NCI-H2196 (cell line): Measurements from ENCODE around the gene BTNL3.
"Not testable (repeated sequence)": the region's sequence is repeated elsewhere in the genome, so short reads cannot be mapped to it uniquely, and the experiment has no call there.

Experiments
- DNase-seq: peaks from one replicate; lab custom pipeline; 2025; ENCODE audit not compliant: unreplicated experiment; lab: John Stamatoyannopoulos, UW

BTNL3 gene

GRCh38 chr5:181045857-181046256, 57.2 kb downstream of the BTNL3 start:
- not testable (repeated sequence) for DNase-seq

DNA sequence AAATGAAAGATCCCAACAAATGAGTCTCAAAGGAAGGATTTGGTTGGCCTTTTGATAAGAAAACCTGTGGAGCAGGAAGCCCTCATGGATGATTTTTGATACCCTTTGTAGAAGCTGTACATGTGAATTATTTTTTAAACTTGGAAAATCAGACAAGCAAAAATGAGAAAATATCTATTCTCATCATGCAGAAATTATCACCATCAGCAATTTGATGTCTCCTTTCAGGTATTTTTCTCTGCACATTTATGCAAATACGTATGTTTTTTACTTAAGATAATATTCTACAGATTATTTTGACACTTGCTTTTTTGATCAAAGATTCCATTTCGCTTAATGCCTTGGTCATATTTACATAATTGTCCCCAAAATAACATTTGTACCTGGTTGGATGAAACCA, 58.6 kb downstream of the BTNL3 start:
- no peak for DNase-seq

- DNase-seq, result no peak
Measured at GRCh38 chr5:181047921-181048320, 59.3 kb downstream of the BTNL3 start.

DNA sequence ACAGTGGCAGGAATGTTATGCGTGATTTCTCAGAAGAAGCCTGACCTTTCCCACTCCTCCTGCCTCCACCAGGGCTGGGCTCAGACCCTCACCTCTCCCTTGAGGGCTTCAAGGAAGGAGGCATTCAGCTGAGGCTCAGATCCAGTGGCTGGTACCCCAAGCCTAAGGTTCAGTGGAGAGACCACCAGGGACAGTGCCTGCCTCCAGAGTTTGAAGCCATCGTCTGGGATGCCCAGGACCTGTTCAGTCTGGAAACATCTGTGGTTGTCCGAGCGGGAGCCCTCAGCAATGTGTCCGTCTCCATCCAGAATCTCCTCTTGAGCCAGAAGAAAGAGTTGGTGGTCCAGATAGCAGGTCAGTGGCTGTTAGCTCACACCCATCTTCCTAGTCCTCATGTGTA, 61.4 kb downstream of the BTNL3 start:
- no peak for DNase-seq

- DNase-seq, result no peak
Measured at GRCh38 chr5:181051841-181052671, 63.4 kb downstream of the BTNL3 start.

DNA sequence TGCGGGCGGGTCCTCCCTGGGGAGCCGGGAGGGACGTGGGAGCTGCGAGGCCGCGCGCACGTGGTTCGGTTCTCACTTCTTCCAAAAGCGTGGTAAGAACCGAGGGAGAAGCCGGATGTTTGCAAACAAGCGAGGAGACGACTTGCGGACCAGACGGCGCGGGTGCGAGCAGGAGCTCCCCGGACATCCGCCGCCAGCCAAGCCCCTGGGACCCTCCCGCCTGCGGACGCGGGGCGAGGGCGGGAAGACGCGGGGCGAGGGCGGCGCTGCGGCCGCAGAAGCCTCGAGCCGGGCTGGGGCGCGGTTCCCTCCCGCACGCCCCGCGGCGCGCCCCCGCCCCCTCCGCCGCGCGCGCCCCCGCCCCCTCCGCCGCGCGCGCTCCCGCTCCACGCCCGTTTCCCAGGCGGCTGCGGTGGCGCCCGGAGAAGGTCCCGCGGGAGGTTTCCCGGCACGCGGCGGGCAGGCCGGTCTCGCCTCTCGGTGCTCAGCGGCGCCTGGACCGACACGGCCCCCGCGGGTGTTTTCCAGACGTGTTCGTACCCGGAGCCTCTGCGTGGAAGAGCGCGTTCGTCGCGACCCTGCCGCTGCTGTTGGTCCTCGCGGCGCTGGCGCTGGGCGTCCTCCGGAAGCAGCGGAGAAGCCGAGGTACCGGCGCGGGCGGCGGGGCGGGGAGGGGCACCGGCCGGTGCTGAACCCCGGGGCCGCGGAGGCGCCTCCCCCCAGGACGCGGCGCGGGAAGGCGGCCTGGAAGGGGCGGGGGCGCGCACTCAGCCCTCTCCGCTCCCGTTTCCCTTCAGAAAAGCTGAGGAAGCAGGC, 64.2 kb downstream of the BTNL3 start:
- no peak for DNase-seq

DNA sequence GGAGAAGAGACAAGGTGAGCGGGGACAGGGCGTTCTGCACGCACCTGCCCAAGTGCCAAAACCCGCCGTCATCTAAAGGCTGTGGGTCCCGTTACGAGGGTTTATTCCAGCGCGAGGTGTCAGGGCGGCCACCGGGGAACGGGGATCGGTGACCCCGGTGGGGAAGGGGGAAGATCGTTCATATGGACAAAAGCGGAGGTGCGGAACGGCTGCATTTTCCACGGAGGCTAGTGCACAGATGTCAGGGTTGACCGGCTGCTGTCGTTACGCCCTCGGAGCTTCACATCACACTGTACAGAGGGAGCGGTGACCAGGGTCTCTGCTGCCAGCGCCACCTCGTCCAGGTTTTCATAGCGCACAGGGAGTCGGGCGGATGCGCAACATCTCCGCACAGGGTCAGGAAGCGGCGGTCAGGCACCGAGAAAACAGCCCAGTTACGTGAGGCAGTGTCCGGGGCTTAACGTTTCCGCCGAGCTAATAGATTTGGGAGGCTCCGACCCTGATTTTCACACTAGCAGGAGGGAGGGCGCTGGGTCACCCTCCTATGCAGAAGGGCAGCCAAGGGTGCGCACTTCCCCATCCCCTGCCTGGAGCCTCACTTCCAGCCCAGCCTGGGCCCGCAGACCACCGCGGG, 65.0 kb downstream of the BTNL3 start:
- no peak for DNase-seq

DNA sequence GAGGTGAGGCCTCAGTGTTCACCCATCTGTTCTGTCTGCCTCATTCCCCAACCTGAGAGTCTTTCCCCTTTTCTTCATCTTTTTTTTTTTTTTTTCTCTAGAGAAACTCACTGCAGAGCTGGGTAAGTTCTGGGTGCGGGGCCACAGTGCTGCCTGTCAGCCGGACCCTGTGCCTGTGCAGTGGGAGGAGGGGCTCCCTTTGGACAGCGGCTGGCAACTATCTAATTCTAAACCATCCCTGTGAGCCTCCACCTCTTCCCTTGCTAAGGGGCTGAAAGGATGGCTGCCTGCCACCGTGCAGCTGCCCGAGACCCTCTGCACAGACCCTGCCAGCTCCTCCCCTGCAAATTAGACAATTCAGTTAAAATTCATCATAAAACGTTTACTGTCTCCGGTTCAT, 65.5 kb downstream of the BTNL3 start:
- no peak for DNase-seq

- no peak for DNase-seq
Measured at GRCh38 chr5:181054871-181055459, 66.3 kb downstream of the BTNL3 start.
